Measurements from ENCODE around the gene PSME3IP1. TPM values are rescaled to one million over a fixed set of nuclear protein-coding genes. Genes with fewer than 3 reads are reported as not detected.

The PSME3IP1 gene
- total and polyA plus RNA-seq, 5 donors: 57.8 to 68.7 (median 64.5) TPM

GRCh38 chr16:57123974-57124674 lies 61.7 kb downstream of the PSME3IP1 start:
- WGBS: 81% methylated on average over 11 of the region's 11 CpGs
- no peaks in the 10 kb centered on the region for H3K4me1 ChIP-seq (ENCODE audit: control insufficient read depth, insufficient read depth, low read length)
- DNase-seq (no peak), ATAC-seq (no peak)
- H3K27ac ChIP-seq (ENCODE audit: low read length): no peak overlapping the region
- no peaks in the 10 kb centered on the region for H3K27me3 ChIP-seq (ENCODE audit: control insufficient read depth, insufficient read depth)
- no peaks in the 10 kb centered on the region for H3K9me3 ChIP-seq (ENCODE audit: control insufficient read depth, low read length)
- intact Hi-C loops (cut with DNase I): no loop called here
- H3K4me3 ChIP-seq (ENCODE audit: low read length): no peak overlapping the region

- no peaks in the 10 kb centered on the region for H3K4me1 ChIP-seq (ENCODE audit: control insufficient read depth, insufficient read depth, low read length)
- no peak overlapping the region for H3K27ac ChIP-seq (ENCODE audit: low read length)
- H3K4me3 ChIP-seq (ENCODE audit: low read length): no peak overlapping the region
- 83% methylated on average over 7 of the region's 7 CpGs for WGBS
- intact Hi-C loops (cut with DNase I): no loop called here
- ATAC-seq: no peak
- peak in 2 of 3 donors; percentile 3 to 29 for DNase-seq
- H3K27me3 ChIP-seq (ENCODE audit: control insufficient read depth, insufficient read depth): no peaks in the 10 kb centered on the region
- no peaks in the 10 kb centered on the region for H3K9me3 ChIP-seq (ENCODE audit: control insufficient read depth, low read length)
Measured at GRCh38 chr16:57123216-57123973, 62.4 kb downstream of the PSME3IP1 start.

- no peaks in the 10 kb centered on the region for H3K27me3 ChIP-seq (ENCODE audit: control insufficient read depth, insufficient read depth)
- no peak for ATAC-seq
- H3K27ac ChIP-seq (ENCODE audit: low read length): no peak overlapping the region
- intact Hi-C loops (cut with DNase I): no loop called here
- WGBS: over 99% methylated on average over 2 of the region's 2 CpGs
- H3K9me3 ChIP-seq (ENCODE audit: control insufficient read depth, low read length): no peaks in the 10 kb centered on the region
- no peak for DNase-seq
- no peaks in the 10 kb centered on the region for H3K4me1 ChIP-seq (ENCODE audit: control insufficient read depth, insufficient read depth, low read length)
- no peak overlapping the region for H3K4me3 ChIP-seq (ENCODE audit: low read length)
Measured at GRCh38 chr16:57118461-57119084, 67.3 kb downstream of the PSME3IP1 start.

GRCh38 chr16:57115514-57116182 lies 70.2 kb downstream of the PSME3IP1 start:
- H3K4me3 ChIP-seq (ENCODE audit: low read length): no peak overlapping the region
- H3K4me1 ChIP-seq (ENCODE audit: control insufficient read depth, insufficient read depth, low read length): no peaks in the 10 kb centered on the region
- H3K27me3 ChIP-seq (ENCODE audit: control insufficient read depth, insufficient read depth): no peaks in the 10 kb centered on the region
- 42% methylated on average over 25 of the region's 25 CpGs for WGBS
- H3K9me3 ChIP-seq (ENCODE audit: control insufficient read depth, low read length): no peaks in the 10 kb centered on the region
- no peak overlapping the region for H3K27ac ChIP-seq (ENCODE audit: low read length)
- DNase-seq (peak; percentile 74 to 90 (median 84)), ATAC-seq (peak; percentile 77 to 84)
- intact Hi-C loops (cut with DNase I): no loop called here

GRCh38 chr16:57115168-57115513 lies 70.7 kb downstream of the PSME3IP1 start:
- intact Hi-C loops (cut with DNase I): no loop called here
- Histone ChIP-seq H3K4me1 (ENCODE audit: control insufficient read depth, insufficient read depth, low read length) (no peaks in the 10 kb centered on the region), H3K4me3 (ENCODE audit: low read length) (no peak overlapping the region), H3K27me3 (ENCODE audit: control insufficient read depth, insufficient read depth) (no peaks in the 10 kb centered on the region), H3K9me3 (ENCODE audit: control insufficient read depth, low read length) (no peaks in the 10 kb centered on the region), H3K27ac (ENCODE audit: low read length) (no peak overlapping the region)
- WGBS: 50% methylated on average over 10 of the region's 10 CpGs
- ATAC-seq (peak in 1 of 2 donors; percentile 16), DNase-seq (no peak)

GRCh38 chr16:57113664-57114063 lies 72.2 kb downstream of the PSME3IP1 start:
- ATAC-seq (no peak), DNase-seq (peak in 1 of 3 donors; percentile 5)
- Histone ChIP-seq H3K27ac (ENCODE audit: low read length) (no peak overlapping the region), H3K4me1 (ENCODE audit: control insufficient read depth, insufficient read depth, low read length) (no peaks in the 10 kb centered on the region), H3K4me3 (ENCODE audit: low read length) (no peak overlapping the region), H3K9me3 (ENCODE audit: control insufficient read depth, low read length) (no peaks in the 10 kb centered on the region), H3K27me3 (ENCODE audit: control insufficient read depth, insufficient read depth) (no peaks in the 10 kb centered on the region)
- intact Hi-C loops (cut with DNase I): no loop called here
- 90% methylated on average over 5 of the region's 5 CpGs for WGBS

- intact Hi-C loops (cut with DNase I): no loop called here
- Histone ChIP-seq H3K27ac (ENCODE audit: low read length) (no peak overlapping the region), H3K27me3 (ENCODE audit: control insufficient read depth, insufficient read depth) (no peaks in the 10 kb centered on the region), H3K4me3 (ENCODE audit: low read length) (no peak overlapping the region), H3K9me3 (ENCODE audit: control insufficient read depth, low read length) (no peaks in the 10 kb centered on the region), H3K4me1 (ENCODE audit: control insufficient read depth, insufficient read depth, low read length) (no peaks in the 10 kb centered on the region)
- DNase-seq (no peak), ATAC-seq (no peak)
- 91% methylated on average over 14 of the region's 14 CpGs for WGBS
Measured at GRCh38 chr16:57113042-57113453, 72.8 kb downstream of the PSME3IP1 start.

- ATAC-seq (peak in 1 of 2 donors; percentile 63), DNase-seq (peak in 1 of 3 donors; percentile 27)
- Histone ChIP-seq H3K4me1 (ENCODE audit: control insufficient read depth, insufficient read depth, low read length) (no peaks in the 10 kb centered on the region), H3K27ac (ENCODE audit: low read length) (no peak overlapping the region), H3K4me3 (ENCODE audit: low read length) (no peak overlapping the region), H3K27me3 (ENCODE audit: control insufficient read depth, insufficient read depth) (no peaks in the 10 kb centered on the region), H3K9me3 (ENCODE audit: control insufficient read depth, low read length) (no peaks in the 10 kb centered on the region)
- intact Hi-C loops (cut with DNase I): no loop called here
- WGBS: 42% methylated on average over 10 of the region's 10 CpGs
Measured at GRCh38 chr16:57112403-57113041, 73.3 kb downstream of the PSME3IP1 start.

- Histone ChIP-seq H3K4me1 (ENCODE audit: control insufficient read depth, insufficient read depth, low read length) (peaks cover 1% of the 10 kb centered on the region), H3K9me3 (ENCODE audit: control insufficient read depth, low read length) (no peaks in the 10 kb centered on the region), H3K27me3 (ENCODE audit: control insufficient read depth, insufficient read depth) (no peaks in the 10 kb centered on the region), H3K4me3 (ENCODE audit: low read length) (no peak overlapping the region), H3K27ac (ENCODE audit: low read length) (no peak overlapping the region)
- intact Hi-C loops (cut with DNase I): no loop called here
- no peak for ATAC-seq
- no peak for DNase-seq
- WGBS: 96% methylated on average over 2 of the region's 2 CpGs
Measured at GRCh38 chr16:57111420-57111819, 74.4 kb downstream of the PSME3IP1 start.

GRCh38 chr16:57110937-57111336 lies 74.9 kb downstream of the PSME3IP1 start:
- peaks cover 2% of the 10 kb centered on the region for H3K4me1 ChIP-seq (ENCODE audit: control insufficient read depth, insufficient read depth, low read length)
- DNase-seq: no peak
- intact Hi-C loops (cut with DNase I): no loop called here

More at GRCh38 chr16:57110937-57111336, 74.9 kb downstream of the PSME3IP1 start:
- no peaks in the 10 kb centered on the region for H3K27me3 ChIP-seq (ENCODE audit: control insufficient read depth, insufficient read depth)
- WGBS: 90% methylated on average over 4 of the region's 4 CpGs
- H3K27ac ChIP-seq (ENCODE audit: low read length): no peak overlapping the region
- H3K4me3 ChIP-seq (ENCODE audit: low read length): no peak overlapping the region
- no peak for ATAC-seq
- H3K9me3 ChIP-seq (ENCODE audit: control insufficient read depth, low read length): no peaks in the 10 kb centered on the region
